Measurements from ENCODE around the gene TEX2.
"Not testable (repeated sequence)": the region's sequence is repeated elsewhere in the genome, so short reads cannot be mapped to it uniquely, and the experiment has no call there.

Gene TEX2

GRCh38 chr17:64212122-64212521, 50.9 kb downstream of the TEX2 start:
- DNase-seq (ENCODE audit: low read depth in 2 of 2), result no peak

- DNase-seq (ENCODE audit: low read depth in 2 of 2), result no peak
These were observed 53.1 kb downstream of the TEX2 start for GRCh38 chr17:64209983-64210382.

GRCh38 chr17:64209356-64209941, 53.6 kb downstream of the TEX2 start:
- DNase-seq (ENCODE audit: low read depth in 2 of 2), result no peak

GRCh38 chr17:64208656-64209055, 54.4 kb downstream of the TEX2 start:
- not testable (repeated sequence) for DNase-seq (ENCODE audit: low read depth in 2 of 2)

GRCh38 chr17:64205804-64206203, 57.3 kb downstream of the TEX2 start:
- DNase-seq (ENCODE audit: low read depth in 2 of 2), result no peak

GRCh38 chr17:64203630-64204029, 59.4 kb downstream of the TEX2 start:
- DNase-seq (ENCODE audit: low read depth in 2 of 2), result no peak

GRCh38 chr17:64202683-64203344, 60.2 kb downstream of the TEX2 start:
- DNase-seq (ENCODE audit: low read depth in 2 of 2), result no peak

- DNase-seq (ENCODE audit: low read depth in 2 of 2), result peak in 1 of 2 donors; percentile 8
These were observed 62.7 kb downstream of the TEX2 start for GRCh38 chr17:64200080-64201032.

- DNase-seq (ENCODE audit: low read depth in 2 of 2), result no peak
These were observed 64.5 kb downstream of the TEX2 start for GRCh38 chr17:64198331-64199090.

GRCh38 chr17:64196601-64197000, 66.5 kb downstream of the TEX2 start:
- no peak for DNase-seq (ENCODE audit: low read depth in 2 of 2)

GRCh38 chr17:64193561-64193960, 69.5 kb downstream of the TEX2 start:
- no peak for DNase-seq (ENCODE audit: low read depth in 2 of 2)

- no peak for DNase-seq (ENCODE audit: low read depth in 2 of 2)
These were observed 70.5 kb downstream of the TEX2 start for GRCh38 chr17:64192589-64192988.

GRCh38 chr17:64190472-64190871, 72.6 kb downstream of the TEX2 start:
- DNase-seq (ENCODE audit: low read depth in 2 of 2), result no peak

GRCh38 chr17:64188088-64188487, 75.0 kb downstream of the TEX2 start:
- no peak for DNase-seq (ENCODE audit: low read depth in 2 of 2)

GRCh38 chr17:64187093-64187895, 75.8 kb downstream of the TEX2 start:
- no peak for DNase-seq (ENCODE audit: low read depth in 2 of 2)

GRCh38 chr17:64186171-64187092, 76.6 kb downstream of the TEX2 start:
- no peak for DNase-seq (ENCODE audit: low read depth in 2 of 2)

- DNase-seq (ENCODE audit: low read depth in 2 of 2), result not testable (repeated sequence)
These were observed 77.5 kb downstream of the TEX2 start for GRCh38 chr17:64185557-64185956.

GRCh38 chr17:64185101-64185500, 78.0 kb downstream of the TEX2 start:
- no peak for DNase-seq (ENCODE audit: low read depth in 2 of 2)

GRCh38 chr17:64183815-64184214, 79.2 kb downstream of the TEX2 start:
- peak; percentile 8 to 12 for DNase-seq (ENCODE audit: low read depth in 2 of 2)
